HEK293 (cell line): Measurements from ENCODE around the gene NABP1.

Experiments used
- CTCF ChIA-PET: fragments of 350-600 bp; formaldehyde crosslinking; extraction: SDS; loops from one replicate; lab custom pipeline; 2021; ENCODE audit warnings: antibody characterized with exemption; lab: Yijun Ruan, JAX
- POLR2A ChIA-PET: fragments of 300-600 bp; formaldehyde crosslinking; extraction: SDS; loops from one replicate; lab custom pipeline; 2020; ENCODE audit warnings: antibody characterized with exemption, inconsistent platforms; lab: Yijun Ruan, JAX
- H3K27ac ChIP-seq: fragments of 200-500 bp; sonication (Bioruptor generic); 2 replicates; pipeline ENCODE4 v1.5.1; 2014; ENCODE audit warnings: low read depth, low read length, control low read depth, inconsistent platforms; ENCODE audit errors: extremely low read depth
- H3K36me3 ChIP-seq, 2 experiments: fragments of 200-500 bp in 1 of 2; sonication (Bioruptor generic) in 1 of 2; 1 replicate in 1 of 2; 2 replicates in 1 of 2; pipeline ENCODE4 v1.5.1; 2014 to 2017; ENCODE audit warnings: inconsistent platforms in 2 of 2, low read length in 2 of 2; ENCODE audit not compliant: control insufficient read depth in 2 of 2, insufficient read depth in 1 of 2
- H3K4me1 ChIP-seq: fragments of 200-500 bp; sonication (Bioruptor generic); 2 replicates; pipeline ENCODE4 v1.5.1; 2014; ENCODE audit warnings: mild to moderate bottlenecking, low read length, inconsistent platforms; ENCODE audit not compliant: control insufficient read depth, insufficient read depth
- H3K4me3 ChIP-seq: 2 replicates; pipeline ENCODE4 v1.5.1; 2011; ENCODE audit warnings: low read depth, mild to moderate bottlenecking, control low read depth, low read length, moderate library complexity
- H3K9me3 ChIP-seq: fragments of 200-500 bp; sonication (Bioruptor generic); 2 replicates; pipeline ENCODE4 v1.5.1; 2014; ENCODE audit warnings: low read depth, low read length, inconsistent platforms; ENCODE audit not compliant: control insufficient read depth, insufficient read depth
- AEBP2 ChIP-seq: fragments of 450-650 bp; formaldehyde crosslinking; IDR thresholded peaks from 2 replicates; pipeline ENCODE4 v1.5.1; 2016; ENCODE audit warnings: missing biosample characterization, missing genetic modification characterization, borderline replicate concordance
- KLF16 ChIP-seq: fragments of 450-650 bp; formaldehyde crosslinking; IDR thresholded peaks from 2 replicates; pipeline ENCODE4 v1.5.1; 2017; ENCODE audit warnings: missing biosample characterization, missing genetic modification characterization
- REST ChIP-seq: fragments of 450-650 bp; formaldehyde crosslinking; IDR thresholded peaks from 2 replicates; pipeline ENCODE4 v1.5.1; 2016; ENCODE audit warnings: missing biosample characterization, missing genetic modification characterization
- WT1 ChIP-seq: fragments of 450-650 bp; formaldehyde crosslinking; IDR thresholded peaks from 2 replicates; pipeline ENCODE4 v1.5.1; 2016; ENCODE audit warnings: missing biosample characterization, missing genetic modification characterization
- ZBTB7A ChIP-seq: fragments of 450-650 bp; formaldehyde crosslinking; IDR thresholded peaks from 2 replicates; pipeline ENCODE4 v1.5.1; 2016; ENCODE audit warnings: low read depth, missing biosample characterization, missing genetic modification characterization
- ZBTB8A ChIP-seq: fragments of 450-650 bp; formaldehyde crosslinking; IDR thresholded peaks from 2 replicates; pipeline ENCODE4 v1.5.1; 2016; ENCODE audit warnings: missing biosample characterization, missing genetic modification characterization
- ZIC2 ChIP-seq: fragments of 450-650 bp; formaldehyde crosslinking; IDR thresholded peaks from 2 replicates; pipeline ENCODE4 v1.5.1; 2016; ENCODE audit warnings: missing biosample characterization, missing genetic modification characterization
- ZNF2 ChIP-seq: fragments of 450-650 bp; formaldehyde crosslinking; IDR thresholded peaks from 2 replicates; pipeline ENCODE4 v1.5.1; 2016; ENCODE audit warnings: missing biosample characterization, missing genetic modification characterization
- ZNF26 ChIP-seq: fragments of 450-650 bp; formaldehyde crosslinking; IDR thresholded peaks from 2 replicates; pipeline ENCODE4 v1.5.1; 2016; ENCODE audit warnings: missing biosample characterization, missing genetic modification characterization
- ZNF280D ChIP-seq: fragments of 450-650 bp; formaldehyde crosslinking; IDR thresholded peaks from 2 replicates; pipeline ENCODE4 v1.5.1; 2016; ENCODE audit warnings: missing biosample characterization, missing genetic modification characterization
- ZNF350 ChIP-seq: fragments of 450-650 bp; formaldehyde crosslinking; IDR thresholded peaks from 2 replicates; pipeline ENCODE4 v1.5.0; 2017; ENCODE audit warnings: missing biosample characterization, mild to moderate bottlenecking, missing genetic modification characterization
- ZNF37A ChIP-seq: fragments of 450-650 bp; IDR thresholded peaks from 2 replicates; pipeline ENCODE4 v1.5.1; 2018; ENCODE audit warnings: missing biosample characterization, missing genetic modification characterization
- ZNF704 ChIP-seq: fragments of 450-650 bp; formaldehyde crosslinking; IDR thresholded peaks from 2 replicates; pipeline ENCODE4 v1.5.1; 2016; ENCODE audit warnings: missing biosample characterization, missing genetic modification characterization
- ZNF707 ChIP-seq: fragments of 450-650 bp; formaldehyde crosslinking; IDR thresholded peaks from 2 replicates; pipeline ENCODE4 v1.5.1; 2016; ENCODE audit warnings: missing biosample characterization, missing genetic modification characterization
- ZNF776 ChIP-seq: fragments of 450-650 bp; formaldehyde crosslinking; IDR thresholded peaks from 2 replicates; pipeline ENCODE4 v1.5.0; 2017; ENCODE audit warnings: missing biosample characterization, missing genetic modification characterization, borderline replicate concordance

NABP1 gene

GRCh38 chr2:191719938-191720337, 42.0 kb downstream of the NABP1 start (continued):
- TF ChIP-seq ZNF280D (tag by site-specific recombination) (no peak), ZBTB7A (tag by site-specific recombination) (no peak), ZIC2 (tag by site-specific recombination) (no peak), ZNF350 (no peak), ZNF704 (tag by site-specific recombination) (no peak), REST (tag by site-specific recombination) (no peak), ZNF26 (tag by site-specific recombination) (no peak), ZNF776 (tag by site-specific recombination) (no peak)
- TF ChIP-seq, all 188 proteins: peak for 0

- Histone ChIP-seq H3K4me1 (peaks cover 3% of the 10 kb centered on the region; the same call in 1 of the 2 replicates), H3K4me3 (no peak overlapping the region), H3K36me3 (no peaks in the 10 kb centered on the region), H3K27ac (no peak overlapping the region), H3K9me3 (no peaks in the 10 kb centered on the region)
- CTCF ChIA-PET = interaction anchor here (1.2 kb wide), 1 partner anchor 163 kb away, joined by 3 read pairs; no protein-coding TSS in a partner anchor
- POLR2A ChIA-PET = no interaction called here
- TF ChIP-seq KLF16 (tag by site-specific recombination) (no peak), ZNF37A (no peak), AEBP2 (tag by site-specific recombination) (no peak), ZNF707 (tag by site-specific recombination) (no peak), ZNF2 (tag by site-specific recombination) (no peak), WT1 (tag by site-specific recombination) (no peak), ZBTB8A (tag by site-specific recombination) (no peak)
- TF ChIP-seq, all 188 proteins: peak for 0
These were observed 43.4 kb downstream of the NABP1 start for GRCh38 chr2:191721331-191721730.
